GM23338 (cell line): ENCODE data around the gene CENPB. TPM values are rescaled to one million over a fixed set of nuclear protein-coding genes. Genes with fewer than 3 reads are reported as not detected.

Experiments used
- ATAC-seq: fragments of 200-7000 bp; cut with Tn5 transposase; 3 replicates; pipeline ENCODE4 v1.9.1; 2020
- DNase-seq: peaks from one replicate; pipeline ENCODE4 v3.0.0-alpha.2; 2015; ENCODE audit warnings: low spot score
- H2AFZ ChIP-seq: fragments of 200-600 bp; sonication (generic); 2 replicates; pipeline ENCODE4 v1.8.0; 2016; ENCODE audit warnings: antibody characterized with exemption, mild to moderate bottlenecking, moderate library complexity
- H3F3A ChIP-seq: fragments of 200-600 bp; sonication (generic); replicated peaks from 2 replicates; pipeline ENCODE4 v1.8.0; 2017; ENCODE audit warnings: antibody characterized with exemption, mixed run types, low read depth
- H3K27ac ChIP-seq: fragments of 200-600 bp; sonication (generic); 2 replicates; pipeline ENCODE4 v1.6.1; 2016; ENCODE audit warnings: low read depth
- H3K27me3 ChIP-seq: fragments of 200-600 bp; sonication (generic); 2 replicates; pipeline ENCODE4 v1.8.0; 2016; ENCODE audit warnings: mild to moderate bottlenecking, mixed run types, moderate library complexity; ENCODE audit not compliant: insufficient read depth
- H3K36me3 ChIP-seq: fragments of 200-600 bp; sonication (generic); 2 replicates; pipeline ENCODE4 v1.8.0; 2016; ENCODE audit warnings: mild to moderate bottlenecking; ENCODE audit not compliant: insufficient read depth
- H3K4me1 ChIP-seq: fragments of 200-600 bp; sonication (generic); 2 replicates; pipeline ENCODE4 v1.8.0; 2016; ENCODE audit warnings: mild to moderate bottlenecking, moderate library complexity; ENCODE audit not compliant: insufficient read depth
- H3K4me2 ChIP-seq: fragments of 200-600 bp; sonication (generic); 2 replicates; pipeline ENCODE4 v1.7.1; 2017; ENCODE audit warnings: mixed run types
- H3K4me3 ChIP-seq: fragments of 200-600 bp; sonication (generic); 2 replicates; pipeline ENCODE4 v1.6.1; 2016; ENCODE audit warnings: mixed run types
- H3K79me2 ChIP-seq: fragments of 200-600 bp; sonication (generic); replicated peaks from 2 replicates; pipeline ENCODE4 v1.8.0; 2017; ENCODE audit warnings: mild to moderate bottlenecking; ENCODE audit not compliant: insufficient read depth
- H3K9me2 ChIP-seq: fragments of 200-600 bp; sonication (generic); 2 replicates; pipeline ENCODE4 v1.8.0; 2017; ENCODE audit not compliant: insufficient read depth
- H4K20me1 ChIP-seq: fragments of 200-600 bp; sonication (generic); replicated peaks from 2 replicates; pipeline ENCODE4 v1.8.0; 2017; ENCODE audit warnings: mild to moderate bottlenecking; ENCODE audit not compliant: insufficient read depth
- H3K27ac Mint-ChIP-seq: 2 replicates; pipeline ENCODE4 v1.8.0; 2020; ENCODE audit warnings: inconsistent platforms, mild to moderate bottlenecking, moderate library complexity, mixed read lengths
- H3K27me3 Mint-ChIP-seq: 3 replicates; pipeline ENCODE4 v1.8.0; 2022; ENCODE audit warnings: low read depth, mild to moderate bottlenecking, moderate library complexity, mixed read lengths, inconsistent platforms; ENCODE audit not compliant: insufficient read depth, poor library complexity
- H3K36me3 Mint-ChIP-seq: 3 replicates; pipeline ENCODE4 v1.8.0; 2021; ENCODE audit warnings: low read depth, mild to moderate bottlenecking, inconsistent platforms, moderate library complexity, mixed read lengths
- H3K4me1 Mint-ChIP-seq: 3 replicates; pipeline ENCODE4 v1.8.0; 2020; ENCODE audit warnings: mild to moderate bottlenecking, inconsistent platforms, mixed read lengths
- H3K4me3 Mint-ChIP-seq: 3 replicates; pipeline ENCODE4 v1.8.0; 2021; ENCODE audit warnings: moderate library complexity, mild to moderate bottlenecking, inconsistent platforms, mixed read lengths
- H3K9me3 Mint-ChIP-seq: 3 replicates; pipeline ENCODE4 v1.8.0; 2020; ENCODE audit warnings: moderate library complexity, mild to moderate bottlenecking, inconsistent platforms, mixed read lengths
- CREB1 ChIP-seq: fragments of 250-450 bp; sonication (Bioruptor Pico); IDR thresholded peaks from 2 replicates; pipeline ENCODE4 v1.5.0; 2020; ENCODE audit warnings: low read depth, mild to moderate bottlenecking, moderate library complexity
- CTCF ChIP-seq, 2 experiments: fragments of 200-600 bp in 1 of 2; sonication (generic) in 1 of 2; conservative IDR thresholded peaks; 2 replicates each; pipeline versions ENCODE4 v1.5.1 to v1.6.1; 2016 to 2017; ENCODE audit warnings: antibody characterized with exemption in 2 of 2, low read depth in 2 of 2, mild to moderate bottlenecking in 2 of 2, moderate library complexity in 1 of 2
- ETS1 ChIP-seq: IDR thresholded peaks from 2 replicates; pipeline ENCODE4 v1.6.1; 2016; ENCODE audit warnings: antibody characterized with exemption
- EZH2 ChIP-seq: fragments of 200-600 bp; sonication (generic); IDR thresholded peaks from one replicate; pipeline ENCODE4 v1.8.0; 2017; ENCODE audit warnings: antibody characterized with exemption, mild to moderate bottlenecking, low read depth; ENCODE audit not compliant: unreplicated experiment
- EZH2phosphoT487 ChIP-seq: fragments of 200-600 bp; sonication (generic); IDR thresholded peaks from one replicate; pipeline ENCODE4 v1.8.1; 2018; ENCODE audit warnings: antibody characterized with exemption; ENCODE audit not compliant: unreplicated experiment
- JUNB ChIP-seq: IDR thresholded peaks from one replicate; pipeline ENCODE4 v1.6.1; 2016; ENCODE audit warnings: antibody characterized with exemption; ENCODE audit not compliant: unreplicated experiment
- NANOG ChIP-seq: IDR thresholded peaks from 2 replicates; pipeline ENCODE4 v1.6.1; 2016; ENCODE audit warnings: antibody characterized with exemption, borderline replicate concordance
- POLR2AphosphoS5 ChIP-seq: IDR thresholded peaks from 2 replicates; pipeline ENCODE4 v1.6.1; 2016; ENCODE audit warnings: antibody characterized with exemption, low read depth
- REST ChIP-seq: IDR thresholded peaks from one replicate; pipeline ENCODE4 v1.6.1; 2018; ENCODE audit warnings: antibody characterized with exemption; ENCODE audit not compliant: unreplicated experiment
- STAT1 ChIP-seq: IDR thresholded peaks from one replicate; pipeline ENCODE4 v1.6.1; 2016; ENCODE audit warnings: antibody characterized with exemption; ENCODE audit not compliant: unreplicated experiment
- ZNF114 ChIP-seq: fragments of 250-450 bp; sonication (Bioruptor Pico); IDR thresholded peaks from 2 replicates; pipeline ENCODE4 v1.5.0; 2020; ENCODE audit warnings: mild to moderate bottlenecking, moderate library complexity
- polyA plus RNA-seq: library from polyadenylated mRNA; unstranded; fragments of >200 nt; fragmentation: Nextera tagmentation; extraction: Ambion mirVana; gene quantifications from 2 replicates; pipeline ENCODE4 v1.2.1, GENCODE V29; 2016
- total RNA-seq: library from RNA; depleted of rRNA; stranded (reverse); fragments of >200 nt; shearing (Covaris generic); gene quantifications from 2 replicates; pipeline ENCODE4 v1.2.3, GENCODE V29; 2014

CENPB gene
- total and polyA plus RNA-seq, 2 experiments from 2014 or later, result 10.8 to 52.1 TPM

- peaks cover 22% of the 10 kb centered on the region for H3K4me1 ChIP-seq
- TF ChIP-seq CTCF (conservative IDR thresholded peaks at IDR 0.05; ENCODE audit: low read depth in 2 of 2) (no peak), STAT1 (no peak), EZH2 (no peak), POLR2AphosphoS5 (no peak), NANOG (no peak), EZH2phosphoT487 (no peak)
- no peaks in the 10 kb centered on the region for H3K79me2 ChIP-seq
- H3K27ac Mint-ChIP-seq, result no peak overlapping the region
- no peaks in the 10 kb centered on the region for H3K27me3 ChIP-seq
- no peak overlapping the region for H3K4me2 ChIP-seq
- H3K9me3 Mint-ChIP-seq, result no peaks in the 10 kb centered on the region; the same call in 2 of the 3 replicates
- H3K27ac ChIP-seq, result no peak overlapping the region
- ATAC-seq (no peak), DNase-seq (no peak)
- H3K4me3 Mint-ChIP-seq, result no peak overlapping the region
- no peaks in the 10 kb centered on the region; the same call in 2 of the 3 replicates for H3K36me3 Mint-ChIP-seq
- peaks cover 24% of the 10 kb centered on the region for H3K4me1 Mint-ChIP-seq
- H3K36me3 ChIP-seq, result no peaks in the 10 kb centered on the region
- no peak overlapping the region for H3K4me3 ChIP-seq
- no peaks in the 10 kb centered on the region for H3K9me2 ChIP-seq
- H4K20me1 ChIP-seq, result no peaks in the 10 kb centered on the region
- no peak overlapping the region for H2AFZ ChIP-seq
- peaks cover 9% of the 10 kb centered on the region for H3K27me3 Mint-ChIP-seq
- no peaks in the 10 kb centered on the region for H3F3A ChIP-seq
Observed at GRCh38 chr20:3812259-3812681, 25.7 kb upstream of the CENPB start.

GRCh38 chr20:3811467-3812258 lies 25.1 kb upstream of the CENPB start:
- Mint-ChIP-seq H3K36me3 (no peaks in the 10 kb centered on the region; the same call in 2 of the 3 replicates), H3K4me3 (no peak overlapping the region; the same call in 2 of the 3 replicates), H3K4me1 (peaks cover 29% of the 10 kb centered on the region), H3K9me3 (no peaks in the 10 kb centered on the region; the same call in 2 of the 3 replicates), H3K27me3 (peaks cover 11% of the 10 kb centered on the region), H3K27ac (no peak overlapping the region)
- H3K4me1 ChIP-seq, result peaks cover 24% of the 10 kb centered on the region
- H3K4me2 ChIP-seq, result no peak overlapping the region
- H3F3A ChIP-seq, result peaks cover 4% of the 10 kb centered on the region; the same call in 1 of the 2 replicates
- no peak overlapping the region for H3K27ac ChIP-seq
- H4K20me1 ChIP-seq, result no peaks in the 10 kb centered on the region
- DNase-seq, result no peak
- no peaks in the 10 kb centered on the region for H3K79me2 ChIP-seq
- H3K4me3 ChIP-seq, result no peak overlapping the region
- H3K9me2 ChIP-seq, result no peaks in the 10 kb centered on the region
- ATAC-seq, result peak; percentile 14; the same call in 2 of the 3 replicates
- H2AFZ ChIP-seq, result no peak overlapping the region
- H3K36me3 ChIP-seq, result no peaks in the 10 kb centered on the region
- H3K27me3 ChIP-seq, result no peaks in the 10 kb centered on the region
- TF ChIP-seq CREB1 (CRISPR knock-in tag) (no peak), REST (no peak), JUNB (no peak), ZNF114 (CRISPR knock-in tag) (no peak), STAT1 (no peak), EZH2phosphoT487 (no peak), ETS1 (no peak), EZH2 (no peak)
